Islet of Langerhans (tissue), 1 donor: ENCODE results near the gene JOSD1.
"Not testable (repeated sequence)": the region's sequence is repeated elsewhere in the genome, so short reads cannot be mapped to it uniquely, and the experiment has no call there.

Experiments used
- FAIRE-seq: peaks from one replicate; lab custom pipeline; 2011; peaks lifted over from hg19 to GRCh38; lab: Jason Lieb, UNC

Gene JOSD1

GRCh38 chr22:38684895-38685294 lies 15.8 kb downstream of the JOSD1 start:
- no peak for FAIRE-seq

- FAIRE-seq: no peak
Observed at GRCh38 chr22:38681582-38682335, 19.0 kb downstream of the JOSD1 start, which contains the start of gene TOMM22. Gene TOMM22, plus strand, starts transcription at chr22:38681957. Its CDS starts 22 bp downstream, at chr22:38681979.

- FAIRE-seq: no peak
Observed at GRCh38 chr22:38675833-38676232, 24.9 kb downstream of the JOSD1 start.

- FAIRE-seq: no peak
Observed at GRCh38 chr22:38674888-38675287, 25.9 kb downstream of the JOSD1 start.

- FAIRE-seq: no peak
Observed at GRCh38 chr22:38657045-38657909, 43.5 kb downstream of the JOSD1 start.

GRCh38 chr22:38656256-38657044 lies 44.3 kb downstream of the JOSD1 start, which contains the start of the genes CBY1 and FAM227A:
Gene CBY1, plus strand, starts transcription at chr22:38656638. Its CDS starts 11,417 bp downstream, at chr22:38668055.
Gene FAM227A, minus strand, starts transcription at chr22:38656392. Its CDS starts 6,224 bp downstream, at chr22:38650168.
- FAIRE-seq: no peak

GRCh38 chr22:38655519-38656255 lies 45.1 kb downstream of the JOSD1 start:
- no peak for FAIRE-seq

GRCh38 chr22:38653741-38654140 lies 47.0 kb downstream of the JOSD1 start:
- no peak for FAIRE-seq

- FAIRE-seq: no peak
Observed at GRCh38 chr22:38652859-38653258, 47.9 kb downstream of the JOSD1 start.

- FAIRE-seq: no peak
Observed at GRCh38 chr22:38649841-38650522, 50.8 kb downstream of the JOSD1 start.

- FAIRE-seq: no peak
Observed at GRCh38 chr22:38645430-38645829, 55.3 kb downstream of the JOSD1 start.

GRCh38 chr22:38644245-38644644 lies 56.5 kb downstream of the JOSD1 start:
- FAIRE-seq: not testable (repeated sequence)

GRCh38 chr22:38641476-38642040 lies 59.2 kb downstream of the JOSD1 start:
- FAIRE-seq: no peak

- FAIRE-seq: no peak
Observed at GRCh38 chr22:38638728-38639127, 62.0 kb downstream of the JOSD1 start.

GRCh38 chr22:38638216-38638615 lies 62.5 kb downstream of the JOSD1 start:
- no peak for FAIRE-seq
